HepG2 (cell line): ENCODE results near the gene RABGGTB. TPM values are rescaled to one million over a fixed set of nuclear protein-coding genes. Genes with fewer than 3 reads are reported as not detected.

Experiments used
- FOXJ3 ChIP-seq: sonication (generic); formaldehyde crosslinking; IDR thresholded peaks from 2 replicates; pipeline ENCODE4 v1.4.0; 2020; ENCODE audit warnings: missing genetic modification reagents, mild to moderate bottlenecking, borderline replicate concordance
- GABPA ChIP-seq, 2 experiments: IDR thresholded peaks; 2 replicates each; pipeline ENCODE4 v1.6.1; 2011 to 2016; ENCODE audit warnings: low read depth in 2 of 2, low read length in 1 of 2, missing biosample characterization in 1 of 2, missing genetic modification characterization in 1 of 2
- GATAD2A ChIP-seq: IDR thresholded peaks from 2 replicates; pipeline ENCODE4 v1.6.1; 2016
- NCOR1 ChIP-seq: fragments of 200-600 bp; sonication (generic); IDR thresholded peaks from 2 replicates; pipeline ENCODE4 v1.7.0; 2017; ENCODE audit warnings: antibody characterized with exemption, low read length, borderline replicate concordance
- TAF1 ChIP-seq: sonication (generic); formaldehyde crosslinking; IDR thresholded peaks from 2 replicates; pipeline ENCODE4 v1.4.0; 2020; ENCODE audit warnings: missing genetic modification reagents
- ZBTB10 ChIP-seq: sonication (generic); formaldehyde crosslinking; IDR thresholded peaks from 2 replicates; pipeline ENCODE4 v1.4.0; 2020; ENCODE audit warnings: missing genetic modification reagents, borderline replicate concordance
- ZNF225 ChIP-seq: sonication (generic); formaldehyde crosslinking; IDR thresholded peaks from 2 replicates; pipeline ENCODE4 v1.4.0; 2020; ENCODE audit warnings: mild to moderate bottlenecking, missing genetic modification reagents
- ZNF407 ChIP-seq: sonication (generic); formaldehyde crosslinking; IDR thresholded peaks from one replicate; pipeline ENCODE4 v1.5.1; 2020; ENCODE audit warnings: mild to moderate bottlenecking, missing genetic modification reagents; ENCODE audit errors: not compliant biosample characterization
- ZNF703 ChIP-seq: sonication (generic); formaldehyde crosslinking; IDR thresholded peaks from 2 replicates; pipeline ENCODE4 v1.5.1; 2020; ENCODE audit warnings: missing genetic modification reagents, mild to moderate bottlenecking, moderate library complexity, borderline replicate concordance
- ZNF883 ChIP-seq: sonication (generic); formaldehyde crosslinking; IDR thresholded peaks from 2 replicates; pipeline ENCODE4 v1.5.1; 2020; ENCODE audit warnings: mild to moderate bottlenecking, missing genetic modification reagents; ENCODE audit errors: not compliant biosample characterization
- polyA plus RNA-seq, 8 experiments: library from polyadenylated mRNA; depleted of rRNA in 3 of 8; stranded (reverse) in 7 of 8; unstranded in 1 of 8; fragments of >200 nt; fragmentation: Illumina TruSeq in 4 of 8; extraction: Trizol in 4 of 8; gene quantifications; 2 replicates each; pipeline versions ENCODE4 v1.2.1 to v1.2.3, GENCODE V29; 2011 to 2016; ENCODE audit warnings: low read depth in 4 of 8, missing spikeins in 1 of 8, mixed read lengths in 1 of 8; ENCODE audit not compliant: insufficient read depth in 1 of 8
- total RNA-seq, 5 experiments: library from RNA; depleted of rRNA; stranded (reverse); fragments of >200 nt; fragmentation: Illumina TruSeq; extraction: Trizol; gene quantifications; 2 replicates each; pipeline ENCODE4 v1.2.3, GENCODE V29; 2016; ENCODE audit warnings: low read depth in 1 of 5
- TF ChIP-seq, protein P1 (sequence below): sonication (generic); formaldehyde crosslinking; IDR thresholded peaks from 2 replicates; pipeline ENCODE4 v1.4.0; 2020; ENCODE audit warnings: mild to moderate bottlenecking, missing genetic modification reagents

Gene RABGGTB
- total and polyA plus RNA-seq, 2 of the 13 experiments (the other 11 are each of a cell fraction or from before 2014, with no cell fraction given): 185 to 290 TPM

DNA sequence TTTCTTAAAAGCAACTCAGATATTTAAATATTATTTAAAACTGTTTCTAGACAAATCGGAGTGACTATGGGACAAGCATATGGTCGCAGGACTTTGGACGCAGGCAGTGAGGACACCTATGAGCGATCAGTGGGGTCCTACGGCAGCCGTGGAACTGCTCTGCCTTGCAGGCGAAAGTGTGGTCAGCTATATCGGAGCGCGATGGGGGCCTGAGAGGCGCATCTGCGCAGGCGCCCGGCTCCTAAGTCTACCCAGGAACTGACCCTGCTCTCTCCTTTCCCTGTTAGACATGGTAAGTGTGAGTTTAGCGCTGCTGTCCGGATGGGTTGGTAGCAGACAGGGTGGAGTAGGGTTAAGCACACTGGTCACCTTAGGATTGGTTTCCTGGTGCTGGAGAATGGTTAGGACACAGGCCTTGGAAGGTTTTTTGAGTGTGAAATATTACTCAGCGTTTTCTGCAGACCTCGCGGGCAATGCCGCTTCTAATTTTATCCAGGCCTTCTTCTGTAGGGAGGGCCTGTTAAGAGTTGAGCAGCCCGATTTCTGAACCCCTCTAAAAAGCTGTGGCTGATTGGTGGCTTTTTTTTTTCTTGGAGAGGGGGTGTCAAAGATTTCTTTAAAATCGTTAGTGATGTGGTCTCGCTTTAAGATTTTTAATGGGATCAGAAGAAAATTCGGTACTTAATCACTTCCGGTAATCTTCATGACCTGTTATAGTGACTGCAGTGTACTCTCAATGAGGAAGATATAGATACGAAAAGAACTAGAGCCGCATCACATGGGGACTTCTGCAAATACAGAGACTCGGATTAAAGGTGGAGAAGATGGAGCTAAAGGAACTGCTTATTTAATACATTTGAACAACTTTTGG, at the start of gene RABGGTB (continued):
- peak; percentile 29 for TF ChIP-seq ZNF407 (CRISPR knock-in tag)
- no peak for TF ChIP-seq GABPA (IDR thresholded peaks at IDR 0.05; ENCODE audit: low read depth, low read length)
- TF ChIP-seq GABPA (CRISPR knock-in tag; IDR thresholded peaks at IDR 0.05; ENCODE audit: low read depth): no peak
- TF ChIP-seq, protein P1, sequence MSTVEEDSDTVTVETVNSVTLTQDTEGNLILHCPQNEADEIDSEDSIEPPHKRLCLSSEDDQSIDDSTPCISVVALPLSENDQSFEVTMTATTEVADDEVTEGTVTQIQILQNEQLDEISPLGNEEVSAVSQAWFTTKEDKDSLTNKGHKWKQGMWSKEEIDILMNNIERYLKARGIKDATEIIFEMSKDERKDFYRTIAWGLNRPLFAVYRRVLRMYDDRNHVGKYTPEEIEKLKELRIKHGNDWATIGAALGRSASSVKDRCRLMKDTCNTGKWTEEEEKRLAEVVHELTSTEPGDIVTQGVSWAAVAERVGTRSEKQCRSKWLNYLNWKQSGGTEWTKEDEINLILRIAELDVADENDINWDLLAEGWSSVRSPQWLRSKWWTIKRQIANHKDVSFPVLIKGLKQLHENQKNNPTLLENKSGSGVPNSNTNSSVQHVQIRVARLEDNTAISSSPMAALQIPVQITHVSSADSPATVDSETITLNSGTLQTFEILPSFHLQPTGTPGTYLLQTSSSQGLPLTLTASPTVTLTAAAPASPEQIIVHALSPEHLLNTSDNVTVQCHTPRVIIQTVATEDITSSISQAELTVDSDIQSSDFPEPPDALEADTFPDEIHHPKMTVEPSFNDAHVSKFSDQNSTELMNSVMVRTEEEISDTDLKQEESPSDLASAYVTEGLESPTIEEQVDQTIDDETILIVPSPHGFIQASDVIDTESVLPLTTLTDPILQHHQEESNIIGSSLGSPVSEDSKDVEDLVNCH: no peak
- TF ChIP-seq ZNF703: no peak
- no peak for TF ChIP-seq ZBTB10 (CRISPR knock-in tag)
- TF ChIP-seq FOXJ3: 0 out of 2 replicates have a peak, but pooled peaks have one; percentile 39
- TF ChIP-seq NCOR1: peak; percentile 82
- TF ChIP-seq GATAD2A (CRISPR knock-in tag): no peak; the same call in 1 of the 2 replicates
- peak; percentile 98 for TF ChIP-seq TAF1 (CRISPR knock-in tag)
- peak; percentile 47; the same call in 1 of the 2 replicates for TF ChIP-seq ZNF225 (CRISPR knock-in tag)
- peak; percentile 67 for TF ChIP-seq ZNF883 (CRISPR knock-in tag)
